NB4 (cell line): Measurements from ENCODE around the gene GTF2A2.

Source experiments
- DNase-seq: peaks from one replicate; pipeline ENCODE4 v3.0.0; 2010; ENCODE audit warnings: low read depth
- H3K4me3 ChIP-seq: one replicate; pipeline ENCODE4 v1.5.1; 2011; ENCODE audit warnings: mild to moderate bottlenecking, low read depth, low read length, moderate library complexity
- MYC ChIP-seq: IDR thresholded peaks from 2 replicates; pipeline ENCODE4 v1.6.1; 2011; ENCODE audit warnings: low read depth, low read length
- POLR2A ChIP-seq: IDR thresholded peaks from 2 replicates; pipeline ENCODE4 v1.6.1; 2011; ENCODE audit warnings: mild to moderate bottlenecking; ENCODE audit not compliant: insufficient read length; ENCODE audit errors: extremely low read depth
- TF ChIP-seq, protein P1 (sequence below): IDR thresholded peaks from one replicate; pipeline ENCODE4 v1.5.1; 2012; ENCODE audit warnings: low read depth, low read length
- TF ChIP-seq, protein P2 (sequence below): IDR thresholded peaks from 2 replicates; pipeline ENCODE4 v1.6.1; 2011; ENCODE audit warnings: low read depth, low read length

GTF2A2 gene

DNA sequence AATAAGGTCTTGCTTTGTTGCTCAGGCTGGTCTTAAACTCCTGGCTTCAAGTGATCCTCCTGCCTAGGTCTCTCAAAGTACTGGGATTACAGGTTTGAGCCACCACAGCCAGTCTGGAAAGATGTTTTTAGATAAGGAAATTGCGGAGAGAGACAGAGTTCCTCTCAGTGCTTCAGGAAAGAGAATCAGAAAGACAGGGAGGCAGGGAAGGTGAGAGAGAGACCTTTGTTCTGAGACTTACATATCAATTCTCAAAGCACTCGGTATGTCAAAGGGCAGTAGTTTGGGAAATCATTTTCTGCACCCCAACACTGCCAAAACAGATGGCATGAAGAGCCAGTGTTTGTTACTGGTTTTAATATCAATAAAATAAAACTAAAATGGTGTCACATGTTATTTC lies 58.9 kb downstream of the GTF2A2 start:
- TF ChIP-seq POLR2A (no peak), MYC (no peak)
- TF ChIP-seq, protein P1, sequence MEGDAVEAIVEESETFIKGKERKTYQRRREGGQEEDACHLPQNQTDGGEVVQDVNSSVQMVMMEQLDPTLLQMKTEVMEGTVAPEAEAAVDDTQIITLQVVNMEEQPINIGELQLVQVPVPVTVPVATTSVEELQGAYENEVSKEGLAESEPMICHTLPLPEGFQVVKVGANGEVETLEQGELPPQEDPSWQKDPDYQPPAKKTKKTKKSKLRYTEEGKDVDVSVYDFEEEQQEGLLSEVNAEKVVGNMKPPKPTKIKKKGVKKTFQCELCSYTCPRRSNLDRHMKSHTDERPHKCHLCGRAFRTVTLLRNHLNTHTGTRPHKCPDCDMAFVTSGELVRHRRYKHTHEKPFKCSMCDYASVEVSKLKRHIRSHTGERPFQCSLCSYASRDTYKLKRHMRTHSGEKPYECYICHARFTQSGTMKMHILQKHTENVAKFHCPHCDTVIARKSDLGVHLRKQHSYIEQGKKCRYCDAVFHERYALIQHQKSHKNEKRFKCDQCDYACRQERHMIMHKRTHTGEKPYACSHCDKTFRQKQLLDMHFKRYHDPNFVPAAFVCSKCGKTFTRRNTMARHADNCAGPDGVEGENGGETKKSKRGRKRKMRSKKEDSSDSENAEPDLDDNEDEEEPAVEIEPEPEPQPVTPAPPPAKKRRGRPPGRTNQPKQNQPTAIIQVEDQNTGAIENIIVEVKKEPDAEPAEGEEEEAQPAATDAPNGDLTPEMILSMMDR: no peak
- TF ChIP-seq, protein P2, sequence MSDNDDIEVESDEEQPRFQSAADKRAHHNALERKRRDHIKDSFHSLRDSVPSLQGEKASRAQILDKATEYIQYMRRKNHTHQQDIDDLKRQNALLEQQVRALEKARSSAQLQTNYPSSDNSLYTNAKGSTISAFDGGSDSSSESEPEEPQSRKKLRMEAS: no peak
- no peak overlapping the region for H3K4me3 ChIP-seq
- no peak for DNase-seq

DNA sequence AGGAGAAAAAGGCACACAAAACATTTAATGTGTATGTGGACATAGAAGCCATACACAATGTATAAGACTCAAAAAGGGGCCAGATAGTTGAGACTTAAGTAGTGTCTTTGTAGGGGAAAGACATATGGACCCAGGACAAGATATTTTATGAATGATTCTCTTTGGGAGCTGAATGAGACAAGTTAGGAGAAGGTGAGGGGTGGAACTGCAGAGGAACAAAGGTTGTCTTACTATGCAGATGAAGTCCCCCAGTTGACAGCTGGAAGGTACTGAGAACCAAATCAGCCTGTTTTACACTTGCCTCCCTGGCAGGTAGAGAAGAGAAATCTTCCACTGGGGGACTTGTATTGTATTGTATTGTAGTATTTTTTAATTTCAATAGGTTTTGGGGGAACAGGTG lies 60.7 kb downstream of the GTF2A2 start:
- DNase-seq: no peak
- TF ChIP-seq, protein P2: no peak
- TF ChIP-seq, protein P1: no peak
- no peak for TF ChIP-seq POLR2A
- no peak for TF ChIP-seq MYC
- H3K4me3 ChIP-seq: no peak overlapping the region

DNA sequence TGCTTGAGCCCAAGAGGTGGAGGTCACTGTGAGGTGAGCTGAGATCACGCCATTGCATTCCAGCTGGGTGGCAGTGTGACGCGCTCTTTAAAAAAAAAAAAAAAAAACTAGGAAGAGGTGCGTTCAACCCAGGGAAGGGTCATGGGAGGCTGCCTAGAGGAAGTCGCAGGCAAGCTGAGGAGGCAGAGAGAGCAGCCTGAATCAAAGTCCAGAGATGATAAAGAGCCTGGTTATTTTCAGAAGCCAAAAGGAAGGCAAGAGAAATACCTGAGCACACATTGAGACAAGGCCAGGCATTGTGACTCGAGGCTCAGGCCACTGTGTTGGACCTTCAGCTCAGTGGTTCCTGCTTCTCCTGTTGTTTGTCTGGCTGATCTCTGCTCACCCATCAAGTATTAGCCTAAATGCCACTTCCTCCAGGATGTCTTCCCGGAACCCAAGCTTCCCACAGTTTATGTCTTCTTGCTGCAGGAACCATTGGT lies 61.8 kb downstream of the GTF2A2 start:
- TF ChIP-seq, protein P2: no peak
- no peak for TF ChIP-seq MYC
- TF ChIP-seq, protein P1: no peak
- TF ChIP-seq POLR2A: no peak
- no peak overlapping the region for H3K4me3 ChIP-seq
- no peak for DNase-seq

DNA sequence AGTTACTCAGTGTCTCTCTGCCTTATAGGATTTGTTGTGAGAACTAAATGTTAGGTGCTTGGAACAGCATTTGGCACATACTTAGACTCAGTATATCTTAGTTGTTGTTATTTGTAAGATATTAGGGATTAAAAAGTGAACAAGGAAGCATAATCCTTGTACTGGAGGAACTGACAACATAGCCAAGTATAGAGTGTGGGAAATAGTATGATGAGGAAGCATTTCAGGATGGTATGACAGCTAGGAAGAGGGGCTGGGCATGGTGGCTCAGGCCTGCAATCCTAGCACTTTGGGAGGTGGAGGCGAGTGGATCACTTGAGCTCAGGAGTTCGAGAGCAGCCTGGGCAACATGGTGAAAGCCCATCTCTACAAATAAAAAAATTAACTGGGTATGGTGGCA lies 62.3 kb downstream of the GTF2A2 start:
- DNase-seq: no peak
- TF ChIP-seq, protein P1: no peak
- TF ChIP-seq POLR2A: no peak
- TF ChIP-seq, protein P2: no peak
- TF ChIP-seq MYC: no peak
- H3K4me3 ChIP-seq: no peak overlapping the region

DNA sequence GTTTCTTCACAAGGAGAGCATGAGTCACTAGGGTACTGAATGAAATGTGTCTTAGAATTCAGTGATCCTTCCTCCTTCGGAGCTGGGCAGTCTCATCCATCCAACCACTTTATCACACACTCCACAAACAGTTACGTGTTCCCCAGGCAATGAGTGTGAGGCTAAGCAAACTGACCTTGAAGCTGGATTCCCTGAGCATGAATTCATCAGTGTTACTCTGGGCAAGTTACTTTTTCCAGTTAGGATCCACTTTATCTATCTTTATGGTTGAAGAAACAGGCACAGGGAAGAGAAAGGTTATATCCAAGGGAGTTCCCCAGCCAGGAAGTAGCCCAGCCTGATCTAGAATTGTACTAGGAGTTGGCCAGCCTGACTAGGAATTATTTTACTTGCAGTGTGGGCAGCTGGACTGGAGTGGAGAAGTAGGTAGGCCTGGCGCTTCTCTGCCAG lies 62.8 kb downstream of the GTF2A2 start:
- TF ChIP-seq, protein P1: no peak
- TF ChIP-seq, protein P2: no peak
- TF ChIP-seq MYC (no peak), POLR2A (no peak)
- no peak for DNase-seq
- no peak overlapping the region for H3K4me3 ChIP-seq

DNA sequence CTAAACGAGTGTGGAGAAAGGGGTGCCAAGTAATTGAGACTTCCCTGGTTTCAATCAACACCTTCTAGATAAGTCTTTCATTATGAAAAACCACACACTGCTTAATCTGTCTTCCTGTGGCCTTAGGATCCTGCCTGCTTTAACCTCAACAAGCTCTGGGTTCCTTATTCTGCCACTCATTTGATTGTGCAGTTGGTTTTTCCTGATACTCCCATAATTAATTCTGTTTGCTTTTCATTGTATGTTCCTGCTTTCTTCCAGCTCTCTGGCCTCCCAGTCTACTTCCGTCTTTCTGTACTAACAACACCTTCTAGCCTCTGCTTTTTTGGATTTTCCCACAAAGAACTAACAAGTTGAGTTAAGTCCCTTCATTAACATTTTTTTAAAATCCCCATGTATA lies 66.0 kb downstream of the GTF2A2 start:
- no peak overlapping the region for H3K4me3 ChIP-seq
- peak; percentile 32 for DNase-seq
- TF ChIP-seq, protein P1: no peak
- TF ChIP-seq MYC (no peak), POLR2A (no peak)
- TF ChIP-seq, protein P2: no peak
